Mesodermal cell (in vitro differentiated cells): ENCODE data around the gene PHF24.

Experiments
- H3K27ac ChIP-seq: 2 replicates; pipeline ENCODE4 v1.7.0; 2013; ENCODE audit warnings: mild to moderate bottlenecking, low read depth, low read length, moderate library complexity; ENCODE audit not compliant: severe bottlenecking
- H3K36me3 ChIP-seq: 2 replicates; pipeline ENCODE4 v1.7.1; 2013; ENCODE audit warnings: mild to moderate bottlenecking, low read length, moderate library complexity; ENCODE audit not compliant: control insufficient read depth, insufficient read depth
- H3K4me1 ChIP-seq: one replicate; pipeline ENCODE4 v1.7.1; 2013; ENCODE audit warnings: mild to moderate bottlenecking, low read length; ENCODE audit not compliant: insufficient read depth, control insufficient read depth, poor library complexity, severe bottlenecking
- H3K4me3 ChIP-seq: 2 replicates; pipeline ENCODE4 v1.7.0; 2013; ENCODE audit warnings: low read length, control low read depth, mild to moderate bottlenecking; ENCODE audit not compliant: insufficient read depth, poor library complexity, severe bottlenecking; ENCODE audit errors: extremely low read depth
- H3K9me3 ChIP-seq: 2 replicates; pipeline ENCODE4 v1.7.1; 2013; ENCODE audit warnings: mild to moderate bottlenecking, low read length, moderate library complexity; ENCODE audit not compliant: control insufficient read depth
- WGBS, 2 experiments: methylation state at CpG; one replicate each; pipeline ENCODE4 v1.1.5; 2013; ENCODE audit warnings: missing lambda C conversion rate in 2 of 2; ENCODE audit not compliant: insufficient coverage in 2 of 2; 5-methylcytosine and 5-hydroxymethylcytosine counted together

The PHF24 gene

GRCh38 chr9:34961574-34962490 lies 3.7 kb downstream of the PHF24 start:
- 52 to 59% methylated on average over 5 of the region's 5 CpGs for WGBS, 2 experiments
- Histone ChIP-seq H3K9me3 (no peaks in the 10 kb centered on the region), H3K4me1 (peaks cover 12% of the 10 kb centered on the region), H3K4me3 (no peak overlapping the region), H3K36me3 (no peaks in the 10 kb centered on the region), H3K27ac (peak overlapping the region; percentile 39)

GRCh38 chr9:34962546-34962945 lies 4.5 kb downstream of the PHF24 start:
- Histone ChIP-seq H3K36me3 (no peaks in the 10 kb centered on the region), H3K4me1 (peaks cover 12% of the 10 kb centered on the region), H3K9me3 (no peaks in the 10 kb centered on the region), H3K4me3 (no peak overlapping the region), H3K27ac (no peak overlapping the region)
- WGBS, 2 experiments = 88 to 92% methylated on average over 2 of the region's 3 CpGs

- Histone ChIP-seq H3K4me1 (peaks cover 12% of the 10 kb centered on the region), H3K27ac (no peak overlapping the region), H3K4me3 (no peak overlapping the region), H3K9me3 (no peaks in the 10 kb centered on the region), H3K36me3 (no peaks in the 10 kb centered on the region)
- WGBS, 2 experiments = no CpG with 5 or more reads among the region's 2 CpGs
These were observed 5.5 kb downstream of the PHF24 start for GRCh38 chr9:34963552-34963951.

GRCh38 chr9:34964458-34964857 lies 6.4 kb downstream of the PHF24 start:
- 86 to 95% methylated on average over 2 to 3 of the region's 3 CpGs for WGBS, 2 experiments
- no peaks in the 10 kb centered on the region for H3K9me3 ChIP-seq
- peaks cover 12% of the 10 kb centered on the region for H3K4me1 ChIP-seq
- no peak overlapping the region for H3K27ac ChIP-seq
- no peak overlapping the region for H3K4me3 ChIP-seq
- H3K36me3 ChIP-seq = no peaks in the 10 kb centered on the region

- Histone ChIP-seq H3K4me3 (no peak overlapping the region), H3K4me1 (no peaks in the 10 kb centered on the region), H3K36me3 (no peaks in the 10 kb centered on the region), H3K9me3 (no peaks in the 10 kb centered on the region), H3K27ac (no peak overlapping the region)
- 94 to 96% methylated on average over 20 to 21 of the region's 21 CpGs for WGBS, 2 experiments
These were observed 13.2 kb downstream of the PHF24 start for GRCh38 chr9:34971146-34971811.

GRCh38 chr9:34974664-34975063 lies 16.6 kb downstream of the PHF24 start:
- no peaks in the 10 kb centered on the region for H3K9me3 ChIP-seq
- no peaks in the 10 kb centered on the region for H3K36me3 ChIP-seq
- H3K4me1 ChIP-seq = no peaks in the 10 kb centered on the region
- WGBS, 2 experiments = 100% methylated on average over 1 of the region's 2 CpGs
- H3K27ac ChIP-seq = no peak overlapping the region
- H3K4me3 ChIP-seq = no peak overlapping the region

- 87 to 98% methylated on average over 9 to 11 of the region's 11 CpGs for WGBS, 2 experiments
- H3K4me1 ChIP-seq = no peaks in the 10 kb centered on the region
These were observed 18.4 kb downstream of the PHF24 start for GRCh38 chr9:34976441-34976840.

DNA sequence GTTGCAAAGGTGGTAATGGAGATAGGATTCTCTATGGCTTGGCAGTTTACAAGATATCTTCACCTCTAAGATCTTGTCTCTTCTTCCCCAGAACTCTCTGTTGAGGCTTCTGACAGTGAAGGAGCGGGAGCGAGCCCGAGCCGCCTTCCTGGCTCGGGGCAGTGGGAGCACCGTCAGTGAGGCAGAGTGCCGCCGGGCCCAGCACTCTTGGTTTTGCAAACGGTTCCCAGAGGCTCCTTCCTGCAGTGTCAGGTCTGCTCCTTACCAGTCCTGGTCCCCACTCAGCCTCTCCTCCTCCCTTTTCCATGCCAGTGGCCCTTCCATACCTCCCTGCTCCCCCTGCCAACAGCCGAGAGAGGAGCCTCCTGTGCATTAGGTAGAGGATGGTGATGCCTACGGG lies 18.9 kb downstream of the PHF24 start:
- no peak overlapping the region for H3K27ac ChIP-seq
- no peaks in the 10 kb centered on the region for H3K4me1 ChIP-seq
- no peaks in the 10 kb centered on the region for H3K36me3 ChIP-seq
- H3K4me3 ChIP-seq = no peak overlapping the region
- WGBS, 2 experiments = 95 to 96% methylated on average over 7 to 10 of the region's 11 CpGs
- H3K9me3 ChIP-seq = no peaks in the 10 kb centered on the region

More at GRCh38 chr9:34976441-34976840, 18.4 kb downstream of the PHF24 start:
- Histone ChIP-seq H3K36me3 (no peaks in the 10 kb centered on the region), H3K27ac (no peak overlapping the region), H3K9me3 (no peaks in the 10 kb centered on the region), H3K4me3 (no peak overlapping the region)

GRCh38 chr9:34980181-34980761 lies 22.2 kb downstream of the PHF24 start:
- Histone ChIP-seq H3K4me3 (no peak overlapping the region), H3K9me3 (no peaks in the 10 kb centered on the region), H3K4me1 (no peaks in the 10 kb centered on the region), H3K36me3 (no peaks in the 10 kb centered on the region), H3K27ac (no peak overlapping the region)
- 78 to 80% methylated on average over 5 to 7 of the region's 11 CpGs for WGBS, 2 experiments

GRCh38 chr9:34982361-34982760 lies 24.3 kb downstream of the PHF24 start:
- H3K4me1 ChIP-seq = peaks cover 5% of the 10 kb centered on the region
- H3K9me3 ChIP-seq = no peaks in the 10 kb centered on the region
- H3K4me3 ChIP-seq = no peak overlapping the region
- WGBS, 2 experiments = 86 to 90% methylated on average over 6 to 7 of the region's 7 CpGs
- no peak overlapping the region for H3K27ac ChIP-seq
- no peaks in the 10 kb centered on the region for H3K36me3 ChIP-seq
